ENCODE results near the gene SPART. TPM values are rescaled to one million over a fixed set of nuclear protein-coding genes. Genes with fewer than 3 reads are reported as not detected.

SPART gene
- total RNA-seq, 1 donor from 2014 or later = 70.6 TPM

DNA sequence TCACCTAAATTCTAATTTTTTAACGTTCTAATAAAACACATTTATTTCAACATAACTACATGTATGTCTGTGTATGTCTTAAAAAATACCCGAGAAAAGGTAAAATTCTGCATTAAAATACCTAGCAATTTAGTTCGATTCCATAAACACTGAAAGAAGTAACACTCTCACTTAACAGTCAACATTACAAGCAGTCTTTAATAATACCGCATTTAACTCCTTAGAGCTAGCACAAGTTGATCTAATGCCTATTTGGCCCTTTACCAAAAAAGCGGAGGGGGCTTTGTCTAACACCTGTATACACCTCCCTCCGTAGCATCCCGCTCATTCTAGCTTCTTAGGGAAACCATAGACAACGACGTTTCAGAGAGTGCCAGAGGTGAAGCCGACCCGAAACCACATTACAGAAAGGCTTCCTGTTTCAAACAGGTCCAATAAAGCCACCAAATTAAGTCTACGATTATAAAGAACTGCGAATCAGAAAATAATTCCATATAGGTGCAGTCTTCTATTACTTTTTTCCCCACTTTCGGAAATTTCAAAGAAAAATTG lies 1.2 kb downstream of the SPART start:
- H3K4me1 Mint-ChIP-seq = peaks cover 35% of the 10 kb centered on the region
- H3K9me3 Mint-ChIP-seq = no peaks in the 10 kb centered on the region
- H3K36me3 Mint-ChIP-seq (ENCODE audit: low read depth) = no peaks in the 10 kb centered on the region
- H3K27me3 Mint-ChIP-seq (ENCODE audit: low read depth) = no peaks in the 10 kb centered on the region
- H3K4me3 Mint-ChIP-seq = peak overlapping the region; percentile 99
- H3K27ac Mint-ChIP-seq (ENCODE audit: unreplicated experiment) = peak overlapping the region; percentile 99
- DNase-seq (ENCODE audit: low read depth, low spot score) = no peak
- TF ChIP-seq, protein P1, sequence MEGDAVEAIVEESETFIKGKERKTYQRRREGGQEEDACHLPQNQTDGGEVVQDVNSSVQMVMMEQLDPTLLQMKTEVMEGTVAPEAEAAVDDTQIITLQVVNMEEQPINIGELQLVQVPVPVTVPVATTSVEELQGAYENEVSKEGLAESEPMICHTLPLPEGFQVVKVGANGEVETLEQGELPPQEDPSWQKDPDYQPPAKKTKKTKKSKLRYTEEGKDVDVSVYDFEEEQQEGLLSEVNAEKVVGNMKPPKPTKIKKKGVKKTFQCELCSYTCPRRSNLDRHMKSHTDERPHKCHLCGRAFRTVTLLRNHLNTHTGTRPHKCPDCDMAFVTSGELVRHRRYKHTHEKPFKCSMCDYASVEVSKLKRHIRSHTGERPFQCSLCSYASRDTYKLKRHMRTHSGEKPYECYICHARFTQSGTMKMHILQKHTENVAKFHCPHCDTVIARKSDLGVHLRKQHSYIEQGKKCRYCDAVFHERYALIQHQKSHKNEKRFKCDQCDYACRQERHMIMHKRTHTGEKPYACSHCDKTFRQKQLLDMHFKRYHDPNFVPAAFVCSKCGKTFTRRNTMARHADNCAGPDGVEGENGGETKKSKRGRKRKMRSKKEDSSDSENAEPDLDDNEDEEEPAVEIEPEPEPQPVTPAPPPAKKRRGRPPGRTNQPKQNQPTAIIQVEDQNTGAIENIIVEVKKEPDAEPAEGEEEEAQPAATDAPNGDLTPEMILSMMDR (conservative IDR thresholded peaks at IDR 0.05) = no peak

DNA sequence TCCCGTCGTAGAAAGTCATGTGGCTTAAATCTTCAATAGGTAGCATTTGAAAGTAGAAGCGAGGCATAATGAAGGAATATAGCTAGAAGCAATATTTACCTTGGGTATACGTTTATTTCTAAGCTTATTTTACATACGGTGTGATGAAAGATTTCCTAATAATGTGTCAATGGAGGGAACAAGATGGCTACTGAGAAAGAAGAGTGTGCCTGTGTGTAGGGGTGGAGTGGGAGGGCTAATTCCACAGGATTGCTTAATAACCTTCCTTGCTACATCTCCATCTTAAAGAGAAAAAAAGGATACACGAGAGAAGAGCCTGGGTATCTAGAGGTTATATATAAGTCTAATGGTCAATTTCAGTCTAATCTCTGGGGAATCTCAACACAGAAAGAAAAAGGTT lies 2.0 kb downstream of the SPART start:
- peaks cover 35% of the 10 kb centered on the region for H3K4me1 Mint-ChIP-seq
- peak overlapping the region; percentile 99 for H3K4me3 Mint-ChIP-seq
- no peaks in the 10 kb centered on the region for H3K36me3 Mint-ChIP-seq (ENCODE audit: low read depth)
- H3K27ac Mint-ChIP-seq (ENCODE audit: unreplicated experiment) = no peak overlapping the region
- no peak for DNase-seq (ENCODE audit: low read depth, low spot score)
- no peaks in the 10 kb centered on the region for H3K9me3 Mint-ChIP-seq
- H3K27me3 Mint-ChIP-seq (ENCODE audit: low read depth) = no peaks in the 10 kb centered on the region
- TF ChIP-seq, protein P1 (conservative IDR thresholded peaks at IDR 0.05) = no peak

- no peak overlapping the region for H3K27ac Mint-ChIP-seq (ENCODE audit: unreplicated experiment)
- H3K9me3 Mint-ChIP-seq = no peaks in the 10 kb centered on the region
- TF ChIP-seq, protein P1 (conservative IDR thresholded peaks at IDR 0.05) = no peak
These were observed 2.4 kb downstream of the SPART start for GRCh38 chr13:36343766-36344165.

DNA sequence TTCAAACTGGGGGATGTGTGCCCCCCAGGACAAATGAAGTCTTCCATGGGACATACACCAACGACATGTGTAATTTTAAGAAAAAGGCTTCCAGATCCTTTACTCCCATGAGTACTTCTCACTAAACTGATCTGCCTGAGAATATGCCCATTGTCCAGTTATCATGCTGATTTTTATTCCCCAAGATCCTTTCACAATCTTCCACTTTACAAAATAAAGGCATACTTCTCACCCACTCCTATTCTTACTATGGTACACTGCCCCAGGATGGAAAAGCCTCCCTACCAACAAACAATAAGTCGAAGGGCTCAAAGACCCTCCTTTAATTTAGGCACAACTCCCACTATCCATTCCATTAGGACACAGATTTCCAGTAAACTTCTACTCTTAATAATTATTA lies 3.5 kb downstream of the SPART start:
- H3K9me3 Mint-ChIP-seq = no peaks in the 10 kb centered on the region
- no peaks in the 10 kb centered on the region for H3K36me3 Mint-ChIP-seq (ENCODE audit: low read depth)
- H3K27me3 Mint-ChIP-seq (ENCODE audit: low read depth) = no peaks in the 10 kb centered on the region
- H3K27ac Mint-ChIP-seq (ENCODE audit: unreplicated experiment) = no peak overlapping the region
- peak overlapping the region; percentile 12 for H3K4me3 Mint-ChIP-seq
- no peak for DNase-seq (ENCODE audit: low read depth, low spot score)
- TF ChIP-seq, protein P1 (conservative IDR thresholded peaks at IDR 0.05) = no peak
- peaks cover 46% of the 10 kb centered on the region for H3K4me1 Mint-ChIP-seq

More at GRCh38 chr13:36343766-36344165, 2.4 kb downstream of the SPART start:
- H3K4me3 Mint-ChIP-seq = peak overlapping the region; percentile 99
- no peak for DNase-seq (ENCODE audit: low read depth, low spot score)
- peaks cover 39% of the 10 kb centered on the region for H3K4me1 Mint-ChIP-seq
- no peaks in the 10 kb centered on the region for H3K36me3 Mint-ChIP-seq (ENCODE audit: low read depth)
- H3K27me3 Mint-ChIP-seq (ENCODE audit: low read depth) = no peaks in the 10 kb centered on the region

GRCh38 chr13:36341718-36342117 lies 4.5 kb downstream of the SPART start:
- H3K9me3 Mint-ChIP-seq = no peaks in the 10 kb centered on the region
- no peaks in the 10 kb centered on the region for H3K27me3 Mint-ChIP-seq (ENCODE audit: low read depth)
- H3K36me3 Mint-ChIP-seq (ENCODE audit: low read depth) = no peaks in the 10 kb centered on the region
- H3K27ac Mint-ChIP-seq (ENCODE audit: unreplicated experiment) = no peak overlapping the region
- DNase-seq (ENCODE audit: low read depth, low spot score) = no peak
- H3K4me3 Mint-ChIP-seq = no peak overlapping the region
- H3K4me1 Mint-ChIP-seq = peaks cover 42% of the 10 kb centered on the region
- TF ChIP-seq, protein P1 (conservative IDR thresholded peaks at IDR 0.05) = no peak

All from neural crest cell (in vitro differentiated cells).